ENCODE measurements around the gene NRF1. TPM values are rescaled to one million over a fixed set of nuclear protein-coding genes. Genes with fewer than 3 reads are reported as not detected.

Gene NRF1
- total and polyA plus RNA-seq, 2 of the 8 experiments (the other 6 are each of a cell fraction or from before 2014, with no cell fraction given), result 18.2 to 21.4 TPM

DNA sequence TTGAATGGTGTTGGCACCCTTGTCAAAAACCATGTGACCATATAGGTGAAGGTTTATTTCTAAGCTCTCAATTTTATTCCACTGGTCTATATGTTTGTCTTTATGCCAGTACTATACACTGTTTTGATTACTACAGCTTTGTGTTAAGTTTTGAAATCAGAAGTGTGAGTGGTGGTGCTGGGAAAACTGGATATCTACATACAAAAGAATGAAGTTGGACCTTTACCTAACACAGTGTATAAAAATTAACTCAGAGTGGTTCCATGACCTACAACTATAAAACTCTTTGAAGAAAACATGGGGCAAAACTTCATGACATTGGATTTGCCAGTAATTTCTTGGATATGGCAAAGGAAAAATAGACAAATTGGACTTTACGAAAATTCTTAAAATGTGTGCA, 112.2 kb downstream of the NRF1 start (continued):
- TF ChIP-seq, protein P1, sequence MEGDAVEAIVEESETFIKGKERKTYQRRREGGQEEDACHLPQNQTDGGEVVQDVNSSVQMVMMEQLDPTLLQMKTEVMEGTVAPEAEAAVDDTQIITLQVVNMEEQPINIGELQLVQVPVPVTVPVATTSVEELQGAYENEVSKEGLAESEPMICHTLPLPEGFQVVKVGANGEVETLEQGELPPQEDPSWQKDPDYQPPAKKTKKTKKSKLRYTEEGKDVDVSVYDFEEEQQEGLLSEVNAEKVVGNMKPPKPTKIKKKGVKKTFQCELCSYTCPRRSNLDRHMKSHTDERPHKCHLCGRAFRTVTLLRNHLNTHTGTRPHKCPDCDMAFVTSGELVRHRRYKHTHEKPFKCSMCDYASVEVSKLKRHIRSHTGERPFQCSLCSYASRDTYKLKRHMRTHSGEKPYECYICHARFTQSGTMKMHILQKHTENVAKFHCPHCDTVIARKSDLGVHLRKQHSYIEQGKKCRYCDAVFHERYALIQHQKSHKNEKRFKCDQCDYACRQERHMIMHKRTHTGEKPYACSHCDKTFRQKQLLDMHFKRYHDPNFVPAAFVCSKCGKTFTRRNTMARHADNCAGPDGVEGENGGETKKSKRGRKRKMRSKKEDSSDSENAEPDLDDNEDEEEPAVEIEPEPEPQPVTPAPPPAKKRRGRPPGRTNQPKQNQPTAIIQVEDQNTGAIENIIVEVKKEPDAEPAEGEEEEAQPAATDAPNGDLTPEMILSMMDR (IDR thresholded peaks at IDR 0.05; ENCODE audit: control extremely low read depth in 1 of 3, insufficient read depth in 1 of 3, low read depth in 1 of 3, low read length in 3 of 3), result no peak
- TF ChIP-seq TAF1 (IDR thresholded peaks at IDR 0.05; ENCODE audit: low read depth, low read length), result no peak
